ENCODE results near the gene DNAH1.

Gene DNAH1

DNA sequence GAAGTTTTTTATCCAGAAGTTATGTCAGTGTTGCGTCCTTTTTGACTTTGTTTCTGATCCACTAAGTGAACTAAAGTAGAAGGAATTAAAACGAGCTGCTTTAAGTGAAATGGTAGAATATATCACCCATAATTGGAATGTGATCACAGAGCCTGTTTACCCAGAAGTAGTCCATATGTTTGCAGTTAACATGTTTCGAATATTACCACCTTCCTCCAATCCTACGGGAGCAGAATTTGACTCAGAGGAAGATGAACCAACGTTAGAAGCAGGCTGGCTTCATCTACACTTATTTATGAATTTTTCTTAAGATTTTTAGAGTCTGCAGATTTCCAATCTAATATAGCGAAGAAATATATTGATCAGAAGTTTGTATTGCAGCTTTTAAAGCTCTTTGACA is 57.6 kb downstream of the DNAH1 start:
- no peak for DNase-seq (ENCODE audit: low read depth)
- in situ Hi-C loops (cut with HindIII; ENCODE audit: low sequenced_read_pairs): no loop called here
- no peak for TF ChIP-seq CTCF (IDR thresholded peaks at IDR 0.05; ENCODE audit: low read depth, low read length, missing control alignments)
- H3K4me3 ChIP-seq (ENCODE audit: low read depth, low read length): no peak overlapping the region

- H3K4me3 ChIP-seq (ENCODE audit: low read depth, low read length): no peak overlapping the region
- in situ Hi-C loops (cut with HindIII; ENCODE audit: low sequenced_read_pairs): no loop called here
- no peak for DNase-seq (ENCODE audit: low read depth)
- no peak for TF ChIP-seq CTCF (IDR thresholded peaks at IDR 0.05; ENCODE audit: low read depth, low read length, missing control alignments)
These were observed 58.1 kb downstream of the DNAH1 start for GRCh38 chr3:52374173-52374572.

DNA sequence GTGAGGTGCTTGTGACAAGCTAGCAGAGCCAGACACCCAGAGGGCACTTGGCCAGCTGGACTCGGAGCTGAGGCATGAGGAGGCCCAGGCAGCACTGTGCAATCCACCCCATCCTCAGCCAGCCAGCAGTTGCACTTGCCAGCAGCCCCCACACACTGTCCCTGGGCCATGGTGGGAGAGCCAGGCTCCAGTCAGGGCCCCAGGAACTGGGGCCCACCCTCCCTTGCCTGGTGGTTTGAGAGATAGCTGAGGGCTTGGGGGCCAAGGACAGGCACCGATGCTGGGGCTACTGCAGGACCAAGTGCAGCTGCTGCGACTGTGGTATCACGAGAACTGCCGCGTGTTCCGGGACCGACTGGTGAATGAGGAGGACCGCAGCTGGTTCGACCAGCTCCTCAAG is 63.5 kb downstream of the DNAH1 start:
- no peak for TF ChIP-seq CTCF (IDR thresholded peaks at IDR 0.05; ENCODE audit: low read depth, low read length, missing control alignments)
- H3K4me3 ChIP-seq (ENCODE audit: low read depth, low read length): no peak overlapping the region
- in situ Hi-C loops (cut with HindIII; ENCODE audit: low sequenced_read_pairs): no loop called here
- DNase-seq (ENCODE audit: low read depth): no peak

DNA sequence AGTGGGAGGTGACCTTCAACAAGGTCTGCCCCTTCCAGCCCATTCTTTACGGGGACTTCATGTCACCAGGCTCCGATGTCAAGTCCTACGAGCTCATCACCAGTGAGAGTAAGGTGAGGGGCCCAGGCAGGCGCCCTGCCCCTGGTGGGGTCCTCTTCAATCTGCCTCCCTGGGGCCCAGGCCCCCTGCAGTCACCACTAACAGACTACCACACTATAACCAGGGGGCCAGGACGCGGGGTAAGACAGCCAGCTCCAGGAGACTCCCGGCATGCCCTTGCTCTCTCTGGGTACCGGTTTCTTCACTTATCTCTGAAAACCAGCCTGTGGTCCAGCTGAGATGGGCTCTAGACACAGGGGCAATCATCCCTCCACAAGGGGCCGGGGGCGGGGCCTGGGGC is 63.9 kb downstream of the DNAH1 start:
- H3K4me3 ChIP-seq (ENCODE audit: low read depth, low read length): no peak overlapping the region
- in situ Hi-C loops (cut with HindIII; ENCODE audit: low sequenced_read_pairs): no loop called here
- no peak for TF ChIP-seq CTCF (IDR thresholded peaks at IDR 0.05; ENCODE audit: low read depth, low read length, missing control alignments)
- DNase-seq (ENCODE audit: low read depth): no peak

- in situ Hi-C loops (cut with HindIII; ENCODE audit: low sequenced_read_pairs): no loop called here
- DNase-seq (ENCODE audit: low read depth): no peak
- no peak for TF ChIP-seq CTCF (IDR thresholded peaks at IDR 0.05; ENCODE audit: low read depth, low read length, missing control alignments)
- no peak overlapping the region for H3K4me3 ChIP-seq (ENCODE audit: low read depth, low read length)
These were observed 65.5 kb downstream of the DNAH1 start for GRCh38 chr3:52381623-52382022.

- DNase-seq (ENCODE audit: low read depth): no peak
- in situ Hi-C loops (cut with HindIII; ENCODE audit: low sequenced_read_pairs): no loop called here
- no peak overlapping the region for H3K4me3 ChIP-seq (ENCODE audit: low read depth, low read length)
- no peak for TF ChIP-seq CTCF (IDR thresholded peaks at IDR 0.05; ENCODE audit: low read depth, low read length, missing control alignments)
These were observed 67.3 kb downstream of the DNAH1 start for GRCh38 chr3:52383446-52383845.

Data from astrocyte of the cerebellum (primary cell).